ENCODE measurements around the gene ZMIZ1.

The ZMIZ1 gene

DNA sequence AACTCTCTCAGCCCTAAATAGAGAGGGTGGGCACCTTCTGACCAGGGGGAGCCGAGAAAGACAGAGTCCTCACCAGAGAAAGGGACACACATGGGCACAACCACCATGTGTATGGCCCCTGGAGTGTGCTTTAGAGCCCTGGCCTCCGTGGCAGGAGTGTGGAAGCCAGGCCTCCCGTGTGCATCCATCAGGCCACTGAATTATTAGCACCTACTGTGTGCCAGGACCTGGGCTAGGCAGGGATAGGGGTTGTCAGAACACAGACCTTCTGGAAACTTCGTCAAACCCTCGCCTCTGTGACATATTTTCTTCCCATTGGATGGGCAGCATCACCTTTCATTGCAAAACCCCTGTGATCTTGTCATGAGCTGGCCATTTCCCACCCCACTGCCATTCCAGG, 78.5 kb downstream of the ZMIZ1 start:
- TF ChIP-seq, protein P1, sequence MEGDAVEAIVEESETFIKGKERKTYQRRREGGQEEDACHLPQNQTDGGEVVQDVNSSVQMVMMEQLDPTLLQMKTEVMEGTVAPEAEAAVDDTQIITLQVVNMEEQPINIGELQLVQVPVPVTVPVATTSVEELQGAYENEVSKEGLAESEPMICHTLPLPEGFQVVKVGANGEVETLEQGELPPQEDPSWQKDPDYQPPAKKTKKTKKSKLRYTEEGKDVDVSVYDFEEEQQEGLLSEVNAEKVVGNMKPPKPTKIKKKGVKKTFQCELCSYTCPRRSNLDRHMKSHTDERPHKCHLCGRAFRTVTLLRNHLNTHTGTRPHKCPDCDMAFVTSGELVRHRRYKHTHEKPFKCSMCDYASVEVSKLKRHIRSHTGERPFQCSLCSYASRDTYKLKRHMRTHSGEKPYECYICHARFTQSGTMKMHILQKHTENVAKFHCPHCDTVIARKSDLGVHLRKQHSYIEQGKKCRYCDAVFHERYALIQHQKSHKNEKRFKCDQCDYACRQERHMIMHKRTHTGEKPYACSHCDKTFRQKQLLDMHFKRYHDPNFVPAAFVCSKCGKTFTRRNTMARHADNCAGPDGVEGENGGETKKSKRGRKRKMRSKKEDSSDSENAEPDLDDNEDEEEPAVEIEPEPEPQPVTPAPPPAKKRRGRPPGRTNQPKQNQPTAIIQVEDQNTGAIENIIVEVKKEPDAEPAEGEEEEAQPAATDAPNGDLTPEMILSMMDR (IDR thresholded peaks at IDR 0.05; ENCODE audit: low read depth, low read length): no peak
- H3K4me3 ChIP-seq (replicated peaks in 1 of 2; ENCODE audit: low read depth in 2 of 2, low read length in 2 of 2): no peak overlapping the region
- DNase-seq (ENCODE audit: low read depth in 2 of 2): no peak

DNA sequence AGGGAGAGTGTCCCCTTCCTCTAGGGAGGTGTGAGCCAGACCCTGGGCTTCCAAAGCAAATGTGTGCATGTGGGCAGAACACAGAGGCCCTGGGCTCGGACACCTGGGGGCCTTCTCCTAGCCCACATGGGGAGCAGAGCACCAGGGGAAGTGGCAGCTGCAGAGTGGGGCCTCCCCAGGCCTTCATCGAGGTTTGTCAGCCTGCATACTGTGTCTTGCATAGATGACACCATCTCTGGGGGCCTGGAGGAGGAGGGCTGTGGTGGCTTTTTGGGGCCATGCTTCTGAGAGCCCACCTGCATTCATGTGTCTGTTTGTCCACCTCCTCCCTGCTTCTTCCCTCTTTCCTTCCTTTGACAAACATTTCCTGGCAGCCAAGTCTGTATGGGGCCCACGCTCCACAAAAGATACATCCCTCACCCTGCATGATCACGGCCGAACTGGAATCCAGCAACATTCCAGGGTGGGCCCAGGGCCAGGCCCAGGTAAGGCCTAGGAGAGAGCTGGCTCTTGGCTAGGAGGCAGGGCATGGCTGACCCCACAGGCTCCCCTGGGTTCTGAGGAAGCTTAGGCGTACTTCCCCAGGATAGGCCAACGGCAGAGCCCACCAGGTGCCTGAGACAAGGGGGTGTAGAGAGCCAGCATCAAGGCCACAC, 79.2 kb downstream of the ZMIZ1 start:
- H3K4me3 ChIP-seq (replicated peaks in 1 of 2; ENCODE audit: low read depth in 2 of 2, low read length in 2 of 2): no peak overlapping the region
- no peak for DNase-seq (ENCODE audit: low read depth in 2 of 2)
- TF ChIP-seq, protein P1 (IDR thresholded peaks at IDR 0.05; ENCODE audit: low read depth, low read length): no peak

DNA sequence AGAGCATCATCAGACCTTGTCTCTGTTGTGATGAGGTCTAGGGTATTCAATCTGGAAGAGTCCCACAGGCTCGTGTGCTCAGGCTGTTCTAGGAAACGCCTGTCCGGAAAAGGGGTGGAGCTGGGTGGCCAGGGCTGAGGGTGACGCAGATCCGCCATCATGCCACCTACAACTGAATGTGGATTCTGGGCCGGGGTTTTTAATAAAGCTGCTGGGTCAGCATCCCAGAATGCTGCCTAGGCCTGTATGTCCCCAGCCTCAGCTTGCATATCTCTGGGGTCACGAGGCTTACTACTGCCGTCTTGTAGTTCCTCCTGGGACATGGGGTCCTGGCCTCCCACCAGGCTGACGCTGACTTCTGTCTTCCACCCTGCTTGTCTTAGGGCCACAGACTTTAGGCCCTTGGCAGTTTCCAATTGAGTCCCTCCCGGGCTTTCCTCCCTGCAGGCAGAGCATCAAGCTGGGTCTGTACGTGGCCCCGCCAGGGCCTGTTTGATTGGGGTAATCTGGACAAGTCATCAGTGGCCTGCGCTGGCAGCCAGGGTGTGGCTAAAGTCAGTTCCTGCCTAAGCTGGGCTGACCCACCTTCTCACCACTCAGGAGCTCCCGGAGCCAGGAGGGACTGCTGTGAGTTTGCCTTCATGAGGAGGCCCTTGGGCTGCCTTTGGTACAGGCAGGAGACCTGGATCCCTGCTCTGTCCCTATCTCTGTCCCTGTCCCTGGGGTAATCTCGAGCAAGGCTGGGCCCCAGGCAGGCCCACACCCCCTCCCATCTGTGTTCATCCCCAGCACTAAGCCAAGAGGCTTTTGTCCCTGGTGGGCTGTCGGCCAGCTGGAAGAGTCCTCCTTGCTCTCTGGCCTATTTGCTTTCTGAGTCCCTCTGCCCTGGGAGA, 79.9 kb downstream of the ZMIZ1 start:
- H3K4me3 ChIP-seq (replicated peaks in 1 of 2; ENCODE audit: low read depth in 2 of 2, low read length in 2 of 2): no peak overlapping the region
- peak; percentile 49 to 70 for DNase-seq (ENCODE audit: low read depth in 2 of 2)

DNA sequence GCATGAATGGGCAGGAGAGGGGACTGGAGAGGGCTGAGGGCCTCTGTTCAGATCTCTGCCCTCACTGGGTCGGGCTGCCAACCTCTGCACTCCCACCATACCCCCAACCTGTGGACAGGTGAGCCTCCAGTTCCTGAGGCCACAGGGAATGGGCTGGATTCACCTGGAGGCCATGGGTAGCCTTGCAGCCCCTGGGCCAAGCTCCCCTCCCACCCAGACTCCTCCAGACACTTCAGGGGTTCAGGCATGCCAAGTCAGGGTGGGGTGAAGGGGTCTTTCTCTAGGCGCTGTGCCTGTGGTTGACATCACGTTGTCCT, 80.5 kb downstream of the ZMIZ1 start:
- TF ChIP-seq, protein P1 (IDR thresholded peaks at IDR 0.05; ENCODE audit: low read depth, low read length): no peak
- no peak overlapping the region for H3K4me3 ChIP-seq (replicated peaks in 1 of 2; ENCODE audit: low read depth in 2 of 2, low read length in 2 of 2)
- no peak for DNase-seq (ENCODE audit: low read depth in 2 of 2)

More for the DNA sequence above, 79.9 kb downstream of the ZMIZ1 start:
- TF ChIP-seq, protein P1 (IDR thresholded peaks at IDR 0.05; ENCODE audit: low read depth, low read length): no peak

DNA sequence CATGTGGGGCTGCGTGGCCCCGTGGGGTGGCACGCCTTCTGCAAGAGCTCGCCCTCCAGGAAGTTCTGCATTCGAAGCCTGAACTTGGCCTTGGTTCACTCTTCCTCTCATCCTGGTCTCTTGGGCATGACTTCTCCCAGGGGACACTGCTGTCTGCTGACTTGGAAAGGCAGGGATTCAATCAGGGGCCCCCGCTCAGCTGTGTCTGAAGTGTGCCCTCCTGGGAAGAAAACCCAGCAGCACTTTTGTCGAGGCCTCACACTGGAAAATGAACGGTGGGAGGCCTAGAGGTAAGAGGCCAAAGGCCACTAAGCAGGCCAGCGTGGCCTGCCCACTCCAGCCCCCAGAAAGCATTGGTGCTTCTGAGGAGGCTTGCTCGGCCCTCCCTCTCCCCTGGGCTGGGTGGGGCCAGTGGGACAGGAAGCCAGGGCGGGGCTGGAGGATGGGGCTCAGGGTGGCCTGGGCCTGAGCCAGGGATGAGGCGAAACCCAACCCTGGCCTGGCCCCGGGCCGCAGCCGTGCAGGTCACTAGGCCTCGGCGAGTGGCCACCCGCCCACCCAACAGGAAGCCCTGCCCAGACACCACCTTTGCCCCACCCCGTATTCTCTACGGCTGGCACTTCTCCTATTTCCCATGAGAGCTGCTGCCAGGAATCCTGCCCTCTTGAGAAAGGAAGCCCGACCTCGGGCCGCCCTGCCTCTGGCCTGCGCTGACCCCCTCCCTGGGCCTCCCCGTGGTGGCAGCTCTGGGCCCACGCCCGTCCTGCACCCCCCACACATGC, 81.1 kb downstream of the ZMIZ1 start:
- TF ChIP-seq, protein P1 (IDR thresholded peaks at IDR 0.05; ENCODE audit: low read depth, low read length): no peak
- peak; percentile 79 to 81 for DNase-seq (ENCODE audit: low read depth in 2 of 2)
- H3K4me3 ChIP-seq (replicated peaks in 1 of 2; ENCODE audit: low read depth in 2 of 2, low read length in 2 of 2): no peak overlapping the region

DNA sequence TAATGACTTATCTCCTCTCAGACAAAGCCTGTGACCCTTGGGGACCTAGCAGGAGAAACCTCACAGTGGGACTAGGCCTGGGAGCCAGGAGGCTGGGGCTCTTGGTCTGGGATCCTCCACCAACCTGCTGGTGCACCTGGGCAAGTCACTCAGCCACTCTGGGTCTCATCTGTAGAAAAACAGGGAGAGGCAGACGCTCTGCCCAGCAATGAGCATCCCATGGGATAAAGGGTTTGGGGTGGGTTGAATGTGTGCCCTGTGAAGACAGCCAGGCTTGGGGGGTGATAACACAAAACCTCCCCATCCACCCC, 81.6 kb downstream of the ZMIZ1 start:
- TF ChIP-seq, protein P1 (IDR thresholded peaks at IDR 0.05; ENCODE audit: low read depth, low read length): no peak
- no peak for DNase-seq (ENCODE audit: low read depth in 2 of 2)
- H3K4me3 ChIP-seq (replicated peaks in 1 of 2; ENCODE audit: low read depth in 2 of 2, low read length in 2 of 2): no peak overlapping the region

All from cardiac fibroblast (primary cell).